ENCODE measurements around the gene CFAP251.
A peak's percentile ranks its signal among the peaks of the same experiment; 100 is the strongest.

CFAP251 gene

DNA sequence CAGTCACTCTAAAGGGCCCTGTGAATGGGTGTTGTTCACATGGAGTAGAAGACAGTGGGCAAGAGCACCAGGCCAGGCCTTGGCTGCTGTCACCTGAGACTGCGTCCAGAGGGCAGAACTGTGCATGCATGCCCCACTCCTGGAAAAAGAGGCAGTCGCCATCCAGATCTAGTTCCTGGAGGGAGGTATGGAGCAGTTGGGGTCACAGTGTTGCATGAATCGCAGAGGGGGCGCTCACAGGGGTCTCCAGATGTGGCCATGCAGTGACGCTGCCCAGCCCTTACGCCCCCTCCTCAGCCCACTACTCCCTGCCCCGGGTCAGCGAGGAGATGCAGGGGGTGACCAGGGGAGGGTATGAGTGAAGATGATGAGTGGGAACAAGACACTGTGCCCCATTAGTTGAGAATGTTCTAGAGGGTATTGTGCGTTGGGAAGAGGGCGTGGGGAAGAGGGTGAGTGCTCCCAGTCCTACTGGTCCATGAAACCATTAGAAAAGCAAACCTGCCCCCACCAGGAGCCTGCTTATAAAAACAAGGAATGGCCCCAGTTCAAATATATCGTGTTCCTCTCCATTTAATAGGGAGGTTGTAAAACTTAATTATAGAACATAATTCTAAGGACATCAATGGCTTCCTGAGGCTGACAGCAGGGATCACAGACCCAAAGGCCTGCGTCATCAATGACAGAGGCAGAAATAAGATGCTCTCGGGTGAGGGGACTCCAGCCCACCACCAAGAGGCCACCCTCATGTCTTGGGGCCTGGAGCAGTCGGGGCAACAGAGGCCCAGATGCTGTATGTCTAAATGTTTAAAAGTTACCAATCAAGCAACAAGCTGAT, 71.1 kb downstream of the CFAP251 start (continued):
- no peak for TF ChIP-seq ZNF785 (tag by site-specific recombination; IDR thresholded peaks at IDR 0.05)
- TF ChIP-seq ZNF184 (tag by site-specific recombination; IDR thresholded peaks at IDR 0.05) = no peak
- TF ChIP-seq ZXDB (tag by site-specific recombination; IDR thresholded peaks at IDR 0.05) = 0 out of 2 replicates have a peak, but pooled peaks have one; percentile 29
- no peak for TF ChIP-seq ZNF658 (tag by site-specific recombination; IDR thresholded peaks at IDR 0.05)
- no peak for TF ChIP-seq KLF16 (tag by site-specific recombination; IDR thresholded peaks at IDR 0.05)
- TF ChIP-seq BCL11A (tag by site-specific recombination; IDR thresholded peaks at IDR 0.05; ENCODE audit: low read depth) = peak; percentile 55; the same call in 1 of the 2 replicates
- peak; percentile 100 for TF ChIP-seq OSR2 (tag by site-specific recombination; IDR thresholded peaks at IDR 0.05)
- TF ChIP-seq OVOL3 (tag by site-specific recombination; IDR thresholded peaks at IDR 0.05) = peak; percentile 58
- peak; percentile 18; the same call in 1 of the 2 replicates for TF ChIP-seq ZNF664 (tag by site-specific recombination; IDR thresholded peaks at IDR 0.05)
- TF ChIP-seq, protein P1, sequence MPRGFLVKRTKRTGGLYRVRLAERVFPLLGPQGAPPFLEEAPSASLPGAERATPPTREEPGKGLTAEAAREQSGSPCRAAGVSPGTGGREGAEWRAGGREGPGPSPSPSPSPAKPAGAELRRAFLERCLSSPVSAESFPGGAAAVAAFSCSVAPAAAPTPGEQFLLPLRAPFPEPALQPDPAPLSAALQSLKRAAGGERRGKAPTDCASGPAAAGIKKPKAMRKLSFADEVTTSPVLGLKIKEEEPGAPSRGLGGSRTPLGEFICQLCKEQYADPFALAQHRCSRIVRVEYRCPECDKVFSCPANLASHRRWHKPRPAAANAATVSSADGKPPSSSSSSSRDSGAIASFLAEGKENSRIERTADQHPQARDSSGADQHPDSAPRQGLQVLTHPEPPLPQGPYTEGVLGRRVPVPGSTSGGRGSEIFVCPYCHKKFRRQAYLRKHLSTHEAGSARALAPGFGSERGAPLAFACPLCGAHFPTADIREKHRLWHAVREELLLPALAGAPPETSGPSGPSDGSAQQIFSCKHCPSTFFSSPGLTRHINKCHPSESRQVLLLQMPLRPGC (tag by site-specific recombination; IDR thresholded peaks at IDR 0.05) = peak; percentile 56; the same call in 1 of the 2 replicates
- no peak for TF ChIP-seq GLI4 (tag by site-specific recombination; IDR thresholded peaks at IDR 0.05)
- peak; percentile 81 for TF ChIP-seq MZF1 (tag by site-specific recombination; IDR thresholded peaks at IDR 0.05; ENCODE audit: borderline replicate concordance)
- TF ChIP-seq ZIC2 (tag by site-specific recombination; IDR thresholded peaks at IDR 0.05) = peak; percentile 71
- peak; percentile 58 for TF ChIP-seq YY1 (tag by site-specific recombination; IDR thresholded peaks at IDR 0.05)
- TF ChIP-seq, protein P2, sequence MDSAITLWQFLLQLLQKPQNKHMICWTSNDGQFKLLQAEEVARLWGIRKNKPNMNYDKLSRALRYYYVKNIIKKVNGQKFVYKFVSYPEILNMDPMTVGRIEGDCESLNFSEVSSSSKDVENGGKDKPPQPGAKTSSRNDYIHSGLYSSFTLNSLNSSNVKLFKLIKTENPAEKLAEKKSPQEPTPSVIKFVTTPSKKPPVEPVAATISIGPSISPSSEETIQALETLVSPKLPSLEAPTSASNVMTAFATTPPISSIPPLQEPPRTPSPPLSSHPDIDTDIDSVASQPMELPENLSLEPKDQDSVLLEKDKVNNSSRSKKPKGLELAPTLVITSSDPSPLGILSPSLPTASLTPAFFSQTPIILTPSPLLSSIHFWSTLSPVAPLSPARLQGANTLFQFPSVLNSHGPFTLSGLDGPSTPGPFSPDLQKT (IDR thresholded peaks at IDR 0.05; ENCODE audit: borderline replicate concordance, low read depth, low read length) = no peak
- TF ChIP-seq GLI2 (tag by site-specific recombination; IDR thresholded peaks at IDR 0.05; ENCODE audit: borderline replicate concordance, low read depth) = peak; percentile 68; the same call in 1 of the 2 replicates
- TF ChIP-seq SCRT2 (tag by site-specific recombination; IDR thresholded peaks at IDR 0.05) = no peak
- TF ChIP-seq ZNF660 (tag by site-specific recombination; IDR thresholded peaks at IDR 0.05) = no peak
- TF ChIP-seq, protein P3, sequence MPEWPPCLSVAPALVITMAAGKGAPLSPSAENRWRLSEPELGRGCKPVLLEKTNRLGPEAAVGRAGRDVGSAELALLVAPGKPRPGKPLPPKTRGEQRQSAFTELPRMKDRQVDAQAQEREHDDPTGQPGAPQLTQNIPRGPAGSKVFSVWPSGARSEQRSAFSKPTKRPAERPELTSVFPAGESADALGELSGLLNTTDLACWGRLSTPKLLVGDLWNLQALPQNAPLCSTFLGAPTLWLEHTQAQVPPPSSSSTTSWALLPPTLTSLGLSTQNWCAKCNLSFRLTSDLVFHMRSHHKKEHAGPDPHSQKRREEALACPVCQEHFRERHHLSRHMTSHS (tag by site-specific recombination; IDR thresholded peaks at IDR 0.05) = peak; percentile 63; the same call in 1 of the 2 replicates
- peak; percentile 92 for TF ChIP-seq ZNF843 (tag by site-specific recombination; IDR thresholded peaks at IDR 0.05)
- TF ChIP-seq, protein P4, sequence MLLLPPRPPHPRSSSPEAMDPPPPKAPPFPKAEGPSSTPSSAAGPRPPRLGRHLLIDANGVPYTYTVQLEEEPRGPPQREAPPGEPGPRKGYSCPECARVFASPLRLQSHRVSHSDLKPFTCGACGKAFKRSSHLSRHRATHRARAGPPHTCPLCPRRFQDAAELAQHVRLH (tag by site-specific recombination; IDR thresholded peaks at IDR 0.05) = 0 out of 2 replicates have a peak, but pooled peaks have one; percentile 16
- TF ChIP-seq, protein P5, sequence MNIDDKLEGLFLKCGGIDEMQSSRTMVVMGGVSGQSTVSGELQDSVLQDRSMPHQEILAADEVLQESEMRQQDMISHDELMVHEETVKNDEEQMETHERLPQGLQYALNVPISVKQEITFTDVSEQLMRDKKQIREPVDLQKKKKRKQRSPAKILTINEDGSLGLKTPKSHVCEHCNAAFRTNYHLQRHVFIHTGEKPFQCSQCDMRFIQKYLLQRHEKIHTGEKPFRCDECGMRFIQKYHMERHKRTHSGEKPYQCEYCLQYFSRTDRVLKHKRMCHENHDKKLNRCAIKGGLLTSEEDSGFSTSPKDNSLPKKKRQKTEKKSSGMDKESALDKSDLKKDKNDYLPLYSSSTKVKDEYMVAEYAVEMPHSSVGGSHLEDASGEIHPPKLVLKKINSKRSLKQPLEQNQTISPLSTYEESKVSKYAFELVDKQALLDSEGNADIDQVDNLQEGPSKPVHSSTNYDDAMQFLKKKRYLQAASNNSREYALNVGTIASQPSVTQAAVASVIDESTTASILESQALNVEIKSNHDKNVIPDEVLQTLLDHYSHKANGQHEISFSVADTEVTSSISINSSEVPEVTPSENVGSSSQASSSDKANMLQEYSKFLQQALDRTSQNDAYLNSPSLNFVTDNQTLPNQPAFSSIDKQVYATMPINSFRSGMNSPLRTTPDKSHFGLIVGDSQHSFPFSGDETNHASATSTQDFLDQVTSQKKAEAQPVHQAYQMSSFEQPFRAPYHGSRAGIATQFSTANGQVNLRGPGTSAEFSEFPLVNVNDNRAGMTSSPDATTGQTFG (tag by site-specific recombination; IDR thresholded peaks at IDR 0.05; ENCODE audit: borderline replicate concordance) = no peak
- TF ChIP-seq, protein P6, sequence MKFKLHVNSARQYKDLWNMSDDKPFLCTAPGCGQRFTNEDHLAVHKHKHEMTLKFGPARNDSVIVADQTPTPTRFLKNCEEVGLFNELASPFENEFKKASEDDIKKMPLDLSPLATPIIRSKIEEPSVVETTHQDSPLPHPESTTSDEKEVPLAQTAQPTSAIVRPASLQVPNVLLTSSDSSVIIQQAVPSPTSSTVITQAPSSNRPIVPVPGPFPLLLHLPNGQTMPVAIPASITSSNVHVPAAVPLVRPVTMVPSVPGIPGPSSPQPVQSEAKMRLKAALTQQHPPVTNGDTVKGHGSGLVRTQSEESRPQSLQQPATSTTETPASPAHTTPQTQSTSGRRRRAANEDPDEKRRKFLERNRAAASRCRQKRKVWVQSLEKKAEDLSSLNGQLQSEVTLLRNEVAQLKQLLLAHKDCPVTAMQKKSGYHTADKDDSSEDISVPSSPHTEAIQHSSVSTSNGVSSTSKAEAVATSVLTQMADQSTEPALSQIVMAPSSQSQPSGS (tag by site-specific recombination; IDR thresholded peaks at IDR 0.05; ENCODE audit: low read depth) = peak; percentile 41; the same call in 1 of the 2 replicates
- TF ChIP-seq ZNF24 (tag by site-specific recombination; IDR thresholded peaks at IDR 0.05) = 0 out of 2 replicates have a peak, but pooled peaks have one; percentile 47
- peak; percentile 34; the same call in 1 of the 2 replicates for TF ChIP-seq KLF7 (tag by site-specific recombination; IDR thresholded peaks at IDR 0.05; ENCODE audit: borderline replicate concordance)
- no peak for TF ChIP-seq ZNF214 (tag by site-specific recombination; IDR thresholded peaks at IDR 0.05; ENCODE audit: borderline replicate concordance)
- peak; percentile 90 for TF ChIP-seq SP7 (tag by site-specific recombination; IDR thresholded peaks at IDR 0.05)
- TF ChIP-seq, protein P7, sequence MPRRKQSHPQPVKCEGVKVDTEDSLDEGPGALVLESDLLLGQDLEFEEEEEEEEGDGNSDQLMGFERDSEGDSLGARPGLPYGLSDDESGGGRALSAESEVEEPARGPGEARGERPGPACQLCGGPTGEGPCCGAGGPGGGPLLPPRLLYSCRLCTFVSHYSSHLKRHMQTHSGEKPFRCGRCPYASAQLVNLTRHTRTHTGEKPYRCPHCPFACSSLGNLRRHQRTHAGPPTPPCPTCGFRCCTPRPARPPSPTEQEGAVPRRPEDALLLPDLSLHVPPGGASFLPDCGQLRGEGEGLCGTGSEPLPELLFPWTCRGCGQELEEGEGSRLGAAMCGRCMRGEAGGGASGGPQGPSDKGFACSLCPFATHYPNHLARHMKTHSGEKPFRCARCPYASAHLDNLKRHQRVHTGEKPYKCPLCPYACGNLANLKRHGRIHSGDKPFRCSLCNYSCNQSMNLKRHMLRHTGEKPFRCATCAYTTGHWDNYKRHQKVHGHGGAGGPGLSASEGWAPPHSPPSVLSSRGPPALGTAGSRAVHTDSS (tag by site-specific recombination; IDR thresholded peaks at IDR 0.05) = no peak
- TF ChIP-seq ZNF248 (tag by site-specific recombination; IDR thresholded peaks at IDR 0.05) = no peak
- 0 out of 2 replicates have a peak, but pooled peaks have one; percentile 21 for TF ChIP-seq ZNF324 (tag by site-specific recombination; IDR thresholded peaks at IDR 0.05)
